ENCODE measurements around the gene SMAD5. TPM values are rescaled to one million over a fixed set of nuclear protein-coding genes. Genes with fewer than 3 reads are reported as not detected.
A peak's percentile ranks its signal among the peaks of the same experiment; 100 is the strongest.

SMAD5 gene
- total and polyA plus RNA-seq, 2 of the 8 experiments (the other 6 are each of a cell fraction or from before 2014, with no cell fraction given) = 30.2 to 60.5 TPM

GRCh38 chr5:136200761-136201160 is 68.1 kb downstream of the SMAD5 start:
- FAIRE-seq = no peak
- peaks cover 4 to 6% of the 10 kb centered on the region in 2 experiments for H4K20me1 ChIP-seq (replicated peaks in 1 of 2; ENCODE audit: control insufficient read depth in 1 of 2, insufficient read depth in 2 of 2, low read length in 2 of 2)
- H3K4ac ChIP-seq (replicated peaks; ENCODE audit: insufficient read length, low read depth, low read length) = no peak overlapping the region
- TF ChIP-seq SIN3A (conservative IDR thresholded peaks at IDR 0.05 in 1 of 2, IDR thresholded peaks at IDR 0.05 in 1 of 2; ENCODE audit: low read depth in 1 of 2, low read length in 2 of 2) (no peak), RFX5 (IDR thresholded peaks at IDR 0.05; ENCODE audit: borderline replicate concordance, low read depth, low read length) (no peak), KDM4A (IDR thresholded peaks at IDR 0.05; ENCODE audit: low read depth, low read length, severe bottlenecking) (no peak)
- H2AFZ ChIP-seq (ENCODE audit: low read length) = no peak overlapping the region
- no peak overlapping the region for H2AK5ac ChIP-seq (ENCODE audit: low read depth, low read length)
- no peak overlapping the region for H3K56ac ChIP-seq (replicated peaks; ENCODE audit: insufficient read length, low read depth, low read length)
- peaks cover 0 to 16% (median 9%) of the 10 kb centered on the region in 4 experiments; a peak in 6 of 7 replicates for H3K4me1 ChIP-seq (replicated peaks in 1 of 4; ENCODE audit: control insufficient read depth in 3 of 4, insufficient read depth in 4 of 4, low read length in 3 of 4)
- no peak overlapping the region for H4K91ac ChIP-seq (replicated peaks; ENCODE audit: insufficient read length, low read length)
- H3K4me3 ChIP-seq (ENCODE audit: extremely low read depth in 1 of 4, insufficient read depth in 2 of 4, low read depth in 3 of 4, low read length in 4 of 4) = no peak overlapping the region
- no peak overlapping the region for H2BK15ac ChIP-seq (ENCODE audit: low read length)
- no peaks in the 10 kb centered on the region for H3K79me1 ChIP-seq (ENCODE audit: low read depth, low read length)
- H3K18ac ChIP-seq (ENCODE audit: extremely low read depth, low read length) = no peak overlapping the region
- H3K36me3 ChIP-seq (ENCODE audit: control insufficient read depth in 2 of 4, insufficient read depth in 4 of 4, low read length in 3 of 4) = no peaks in the 10 kb centered on the region
- no peak overlapping the region for H2BK120ac ChIP-seq (replicated peaks; ENCODE audit: low read depth, low read length)
- H3K23me2 ChIP-seq (ENCODE audit: low read depth, low read length) = no peaks in the 10 kb centered on the region
- H2BK20ac ChIP-seq (ENCODE audit: low read length) = no peak overlapping the region
- peak in 1 of 2 experiments; percentile 17 for DNase-seq (ENCODE audit: low read depth in 1 of 2, low spot score in 2 of 2)
- H2BK12ac ChIP-seq (ENCODE audit: low read depth, low read length) = no peak overlapping the region
- no peak overlapping the region for H3K9ac ChIP-seq (replicated peaks in 1 of 4; ENCODE audit: extremely low read depth in 1 of 4, low read depth in 3 of 4, low read length in 3 of 4)
- H3K23ac ChIP-seq (ENCODE audit: insufficient read length) = no peak overlapping the region
- peaks cover 0 to 2% of the 10 kb centered on the region in 2 experiments; a peak in 2 of 4 replicates for H3K9me3 ChIP-seq (ENCODE audit: insufficient read depth in 2 of 2, low read depth in 1 of 2, low read length in 1 of 2)
- H2BK5ac ChIP-seq (ENCODE audit: low read depth, low read length) = no peak overlapping the region
- 93% methylated on average over 3 of the region's 3 CpGs; no CpG with 5 or more reads in 1 of the 2 experiments for whole genome bisulfite sequencing, 2 experiments (ENCODE audit: extremely low coverage in 1 of 2, insufficient coverage in 1 of 2, insufficient read length in 1 of 2, insufficient replicate concordance in 2 of 2, low coverage in 1 of 2, low lambda C conversion rate in 2 of 2, missing lambda C conversion rate in 1 of 2)
- no peaks in the 10 kb centered on the region for H3K79me2 ChIP-seq (ENCODE audit: control insufficient read depth in 1 of 2, insufficient read depth in 2 of 2, low read length in 2 of 2)
- H4K5ac ChIP-seq (ENCODE audit: insufficient read length, low read depth, low read length) = no peak overlapping the region
- no peak overlapping the region for H3K4me2 ChIP-seq (ENCODE audit: insufficient read depth in 1 of 2, low read depth in 2 of 2, low read length in 2 of 2)
- H3K14ac ChIP-seq (ENCODE audit: insufficient read length) = no peak overlapping the region
- H4K8ac ChIP-seq (ENCODE audit: extremely low read depth, insufficient read depth, low read length) = no peak overlapping the region
- H3K27me3 ChIP-seq (replicated peaks in 1 of 4; ENCODE audit: control insufficient read depth in 3 of 4, extremely low read depth in 1 of 4, insufficient read depth in 3 of 4, low read length in 3 of 4) = peaks cover 40 to 84% (median 69%) of the 10 kb centered on the region in 4 experiments
- no peak overlapping the region for H3K27ac ChIP-seq (ENCODE audit: low read depth, low read length)
- ChIA-PET CTCF (ENCODE audit: partially characterized antibody) (interaction anchor here (0.9 to 5.6 kb wide), 5 partner anchors 9 to 143 kb away, joined by 3 to 43 read pairs (median 4); no protein-coding TSS in a partner anchor), POLR2A (ENCODE audit: partially characterized antibody) (no interaction called here)

Measured in H1 (cell line).